Measurements from ENCODE around the gene LTB4R2. TPM values are rescaled to one million over a fixed set of nuclear protein-coding genes. Genes with fewer than 3 reads are reported as not detected.

The LTB4R2 gene
- total RNA-seq, 2 donors from 2014 or later, result 21.5 to 23.4 TPM

GRCh38 chr14:24311837-24312615 is 2.1 kb downstream of the LTB4R2 start:
- DNase-seq (no peak), ATAC-seq (replicated peaks in 1 of 2) (no peak)
- Mint-ChIP-seq H3K36me3 (ENCODE audit: insufficient read depth in 2 of 2) (peaks cover 2 to 13% of the 10 kb centered on the region in 2 donors), H3K27me3 (ENCODE audit: low read depth) (no peaks in the 10 kb centered on the region), H3K4me1 (ENCODE audit: low read depth) (peaks cover 76% of the 10 kb centered on the region), H3K9me3 (no peaks in the 10 kb centered on the region), H3K4me3 (peak overlapping the region; percentile 85 to 86), H3K27ac (peak overlapping the region; percentile 64)

GRCh38 chr14:24312736-24313507 is 3.0 kb downstream of the LTB4R2 start:
- Mint-ChIP-seq H3K9me3 (no peaks in the 10 kb centered on the region), H3K27ac (peak overlapping the region; percentile 64), H3K4me1 (ENCODE audit: low read depth) (peaks cover 76% of the 10 kb centered on the region), H3K36me3 (ENCODE audit: insufficient read depth in 2 of 2) (peaks cover 2 to 13% of the 10 kb centered on the region in 2 donors), H3K27me3 (ENCODE audit: low read depth) (no peaks in the 10 kb centered on the region), H3K4me3 (peak overlapping the region; percentile 85 to 86)
- DNase-seq (no peak), ATAC-seq (replicated peaks in 1 of 2) (no peak)

- Mint-ChIP-seq H3K9me3 (no peaks in the 10 kb centered on the region), H3K27me3 (ENCODE audit: low read depth) (no peaks in the 10 kb centered on the region), H3K4me3 (peak overlapping the region; percentile 17 to 86), H3K27ac (peak overlapping the region; percentile 22), H3K36me3 (ENCODE audit: insufficient read depth in 2 of 2) (peaks cover 0 to 10% of the 10 kb centered on the region in 2 donors), H3K4me1 (ENCODE audit: low read depth) (peaks cover 71% of the 10 kb centered on the region)
- DNase-seq (no peak), ATAC-seq (replicated peaks in 1 of 2) (no peak)
Measured at GRCh38 chr14:24313913-24314312, 4.0 kb downstream of the LTB4R2 start.

GRCh38 chr14:24314377-24315193 is 4.6 kb downstream of the LTB4R2 start:
- H3K36me3 Mint-ChIP-seq (ENCODE audit: insufficient read depth in 2 of 2), result peaks cover 0 to 4% of the 10 kb centered on the region in 2 donors
- H3K27me3 Mint-ChIP-seq (ENCODE audit: low read depth), result peaks cover 6% of the 10 kb centered on the region
- H3K4me3 Mint-ChIP-seq, result peak overlapping the region in 1 of 2 donors; percentile 42
- no peak overlapping the region for H3K27ac Mint-ChIP-seq
- DNase-seq (no peak), ATAC-seq (replicated peaks in 1 of 2) (no peak)
- no peaks in the 10 kb centered on the region for H3K9me3 Mint-ChIP-seq
- H3K4me1 Mint-ChIP-seq (ENCODE audit: low read depth), result peaks cover 65% of the 10 kb centered on the region

DNA sequence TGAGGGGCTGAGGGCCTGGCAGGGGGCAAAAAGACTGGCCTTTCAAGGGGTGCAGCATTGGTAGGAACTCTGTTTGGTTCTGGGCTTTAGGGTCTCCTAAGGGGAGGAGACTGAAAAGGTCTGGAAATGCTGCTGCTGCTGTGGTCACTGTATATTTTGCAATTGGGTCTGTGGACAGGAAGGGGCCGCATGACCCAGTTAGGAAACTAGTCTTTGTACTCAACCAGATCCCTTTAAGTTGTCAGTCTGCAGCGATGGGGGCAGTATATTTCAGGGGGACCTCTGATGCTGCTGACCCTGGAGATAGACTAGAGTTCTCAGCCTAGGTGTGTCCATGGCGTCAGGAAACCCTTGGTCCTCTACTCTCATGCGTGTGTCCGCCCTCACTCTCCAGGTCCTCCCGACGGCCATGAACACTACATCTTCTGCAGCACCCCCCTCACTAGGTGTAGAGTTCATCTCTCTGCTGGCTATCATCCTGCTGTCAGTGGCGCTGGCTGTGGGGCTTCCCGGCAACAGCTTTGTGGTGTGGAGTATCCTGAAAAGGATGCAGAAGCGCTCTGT is 5.4 kb downstream of the LTB4R2 start:
- peaks cover 57% of the 10 kb centered on the region for H3K4me1 Mint-ChIP-seq (ENCODE audit: low read depth)
- peaks cover 0 to 4% of the 10 kb centered on the region in 2 donors for H3K36me3 Mint-ChIP-seq (ENCODE audit: insufficient read depth in 2 of 2)
- no peak overlapping the region for H3K4me3 Mint-ChIP-seq
- DNase-seq, result no peak
- peaks cover 6% of the 10 kb centered on the region for H3K27me3 Mint-ChIP-seq (ENCODE audit: low read depth)
- no peaks in the 10 kb centered on the region for H3K9me3 Mint-ChIP-seq
- H3K27ac Mint-ChIP-seq, result no peak overlapping the region
- ATAC-seq (replicated peaks in 1 of 2), result no peak

DNA sequence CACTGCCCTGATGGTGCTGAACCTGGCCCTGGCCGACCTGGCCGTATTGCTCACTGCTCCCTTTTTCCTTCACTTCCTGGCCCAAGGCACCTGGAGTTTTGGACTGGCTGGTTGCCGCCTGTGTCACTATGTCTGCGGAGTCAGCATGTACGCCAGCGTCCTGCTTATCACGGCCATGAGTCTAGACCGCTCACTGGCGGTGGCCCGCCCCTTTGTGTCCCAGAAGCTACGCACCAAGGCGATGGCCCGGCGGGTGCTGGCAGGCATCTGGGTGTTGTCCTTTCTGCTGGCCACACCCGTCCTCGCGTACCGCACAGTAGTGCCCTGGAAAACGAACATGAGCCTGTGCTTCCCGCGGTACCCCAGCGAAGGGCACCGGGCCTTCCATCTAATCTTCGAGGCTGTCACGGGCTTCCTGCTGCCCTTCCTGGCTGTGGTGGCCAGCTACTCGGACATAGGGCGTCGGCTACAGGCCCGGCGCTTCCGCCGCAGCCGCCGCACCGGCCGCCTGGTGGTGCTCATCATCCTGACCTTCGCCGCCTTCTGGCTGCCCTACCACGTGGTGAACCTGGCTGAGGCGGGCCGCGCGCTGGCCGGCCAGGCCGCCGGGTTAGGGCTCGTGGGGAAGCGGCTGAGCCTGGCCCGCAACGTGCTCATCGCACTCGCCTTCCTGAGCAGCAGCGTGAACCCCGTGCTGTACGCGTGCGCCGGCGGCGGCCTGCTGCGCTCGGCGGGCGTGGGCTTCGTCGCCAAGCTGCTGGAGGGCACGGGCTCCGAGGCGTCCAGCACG is 6.1 kb downstream of the LTB4R2 start:
- no peak overlapping the region for H3K4me3 Mint-ChIP-seq
- no peak for DNase-seq
- peaks cover 6% of the 10 kb centered on the region for H3K27me3 Mint-ChIP-seq (ENCODE audit: low read depth)
- no peak for ATAC-seq (replicated peaks in 1 of 2)
- H3K27ac Mint-ChIP-seq, result no peak overlapping the region
- H3K36me3 Mint-ChIP-seq (ENCODE audit: insufficient read depth in 2 of 2), result peaks cover 0 to 4% of the 10 kb centered on the region in 2 donors
- no peaks in the 10 kb centered on the region for H3K9me3 Mint-ChIP-seq
- H3K4me1 Mint-ChIP-seq (ENCODE audit: low read depth), result peaks cover 56% of the 10 kb centered on the region

- DNase-seq, result no peak
- no peak for ATAC-seq (replicated peaks in 1 of 2)
- Mint-ChIP-seq H3K4me3 (no peak overlapping the region), H3K27me3 (ENCODE audit: low read depth) (peaks cover 6% of the 10 kb centered on the region), H3K4me1 (ENCODE audit: low read depth) (peaks cover 53% of the 10 kb centered on the region), H3K9me3 (no peaks in the 10 kb centered on the region), H3K27ac (no peak overlapping the region), H3K36me3 (ENCODE audit: insufficient read depth in 2 of 2) (peaks cover 0 to 4% of the 10 kb centered on the region in 2 donors)
Measured at GRCh38 chr14:24316597-24316950, 6.6 kb downstream of the LTB4R2 start.

DNA sequence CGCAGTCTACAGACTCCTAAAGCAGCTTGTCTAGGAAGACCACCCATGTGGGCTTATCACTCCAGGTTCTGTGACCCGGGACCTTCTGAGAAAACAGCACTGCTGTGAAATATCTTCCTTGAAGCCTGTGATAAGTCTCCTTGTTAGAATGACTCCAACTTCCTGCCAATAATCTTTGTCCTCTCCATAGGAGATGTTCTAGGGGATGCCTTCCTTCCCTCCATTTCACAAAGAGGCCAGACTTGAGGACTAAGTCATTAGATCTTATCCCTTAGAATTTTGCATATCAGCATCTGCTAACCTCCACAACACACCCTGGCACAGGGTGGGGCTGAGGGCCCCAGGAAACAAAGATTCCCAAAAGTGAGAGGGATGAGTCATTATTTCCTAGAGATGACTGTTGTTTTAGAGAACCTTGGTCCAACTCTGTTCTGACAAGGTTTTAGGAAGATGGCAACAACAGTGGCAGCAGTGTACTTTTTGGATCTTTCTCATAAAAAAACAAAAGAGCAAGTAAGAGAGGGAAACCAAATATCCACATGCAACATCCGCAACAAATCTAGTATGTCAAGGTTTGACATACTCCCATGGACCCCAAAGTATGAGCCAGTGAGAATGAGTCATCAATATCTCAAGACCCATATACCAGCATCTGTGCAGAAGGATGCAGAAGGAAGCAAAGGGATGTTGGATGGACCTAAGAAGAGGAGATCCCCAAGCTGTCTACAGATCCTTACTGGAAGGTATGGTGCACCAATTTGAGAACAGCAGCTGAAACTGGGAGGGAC is 7.4 kb downstream of the LTB4R2 start:
- Mint-ChIP-seq H3K4me1 (ENCODE audit: low read depth) (peaks cover 45% of the 10 kb centered on the region), H3K9me3 (no peaks in the 10 kb centered on the region), H3K27ac (peak overlapping the region; percentile 16), H3K27me3 (ENCODE audit: low read depth) (peaks cover 6% of the 10 kb centered on the region), H3K4me3 (peak overlapping the region in 1 of 2 donors; percentile 40), H3K36me3 (ENCODE audit: insufficient read depth in 2 of 2) (peaks cover 0 to 4% of the 10 kb centered on the region in 2 donors)
- DNase-seq, result no peak
- ATAC-seq (replicated peaks in 1 of 2), result peak in 1 of 2 donors; percentile 50

DNA sequence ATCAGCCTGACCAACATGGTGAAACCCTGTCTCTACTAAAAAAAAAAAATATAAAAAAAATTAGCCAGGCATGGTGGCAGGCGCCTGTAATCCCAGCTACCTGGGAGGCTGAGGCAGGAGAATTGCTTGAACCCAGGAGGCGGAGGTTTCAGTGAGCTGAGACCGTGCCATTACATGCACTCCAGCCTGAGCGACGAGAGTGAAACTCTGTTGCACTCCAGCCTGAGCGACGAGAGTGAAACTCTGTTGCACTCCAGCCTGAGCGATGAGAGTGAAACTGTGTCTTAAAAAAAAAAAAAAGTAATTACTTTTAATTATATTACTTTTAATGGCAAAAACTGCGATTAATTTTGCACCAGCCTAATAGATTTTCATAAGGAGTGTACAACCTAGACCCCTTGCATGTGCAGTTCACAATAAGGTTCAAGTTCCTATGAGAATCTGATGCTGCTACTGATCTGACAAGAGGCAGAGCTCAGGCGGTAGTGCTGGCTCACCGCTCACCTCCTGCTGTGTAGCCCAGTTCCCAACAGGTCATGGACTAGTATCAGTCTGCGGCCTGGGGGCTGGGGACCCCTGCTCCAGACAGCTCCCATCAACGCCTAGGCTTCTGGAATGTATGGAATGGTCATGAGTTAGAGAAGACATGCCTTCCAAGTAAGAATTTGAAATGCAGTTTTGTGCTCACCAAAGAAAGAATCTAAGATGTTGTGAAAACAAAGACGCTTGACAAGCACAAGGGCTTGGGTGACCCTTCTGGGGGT is 11.5 kb downstream of the LTB4R2 start:
- DNase-seq (no peak), ATAC-seq (replicated peaks in 1 of 2) (no peak)
- Mint-ChIP-seq H3K4me3 (no peak overlapping the region), H3K4me1 (ENCODE audit: low read depth) (peaks cover 15% of the 10 kb centered on the region), H3K27ac (no peak overlapping the region), H3K9me3 (no peaks in the 10 kb centered on the region), H3K36me3 (ENCODE audit: insufficient read depth in 2 of 2) (no peaks in the 10 kb centered on the region), H3K27me3 (ENCODE audit: low read depth) (peaks cover 6% of the 10 kb centered on the region)

DNA sequence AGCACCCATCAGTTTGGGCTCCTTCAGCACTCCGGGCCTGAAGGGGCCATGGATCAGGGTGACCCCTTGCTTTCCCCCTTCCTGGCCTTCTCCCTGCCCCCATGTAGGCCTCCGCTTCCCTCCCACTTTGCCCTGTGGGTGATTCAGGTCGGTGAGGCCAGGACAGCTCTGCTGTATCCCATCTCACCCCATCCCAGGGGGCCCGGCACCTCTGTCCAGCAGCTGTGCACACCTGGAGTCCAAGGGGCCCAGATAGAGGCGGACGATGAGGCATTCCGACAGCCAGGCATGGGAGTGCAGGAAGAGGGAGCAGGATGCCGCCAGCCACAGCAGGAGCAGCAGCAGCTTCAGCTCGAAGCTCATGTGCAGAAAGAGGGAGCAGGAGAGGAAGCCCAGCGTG is 12.7 kb downstream of the LTB4R2 start:
- no peak for ATAC-seq (replicated peaks in 1 of 2)
- Mint-ChIP-seq H3K27me3 (ENCODE audit: low read depth) (peaks cover 6% of the 10 kb centered on the region), H3K27ac (no peak overlapping the region), H3K4me3 (no peak overlapping the region), H3K9me3 (no peaks in the 10 kb centered on the region), H3K36me3 (ENCODE audit: insufficient read depth in 2 of 2) (no peaks in the 10 kb centered on the region), H3K4me1 (ENCODE audit: low read depth) (peaks cover 9% of the 10 kb centered on the region)
- DNase-seq, result no peak

DNA sequence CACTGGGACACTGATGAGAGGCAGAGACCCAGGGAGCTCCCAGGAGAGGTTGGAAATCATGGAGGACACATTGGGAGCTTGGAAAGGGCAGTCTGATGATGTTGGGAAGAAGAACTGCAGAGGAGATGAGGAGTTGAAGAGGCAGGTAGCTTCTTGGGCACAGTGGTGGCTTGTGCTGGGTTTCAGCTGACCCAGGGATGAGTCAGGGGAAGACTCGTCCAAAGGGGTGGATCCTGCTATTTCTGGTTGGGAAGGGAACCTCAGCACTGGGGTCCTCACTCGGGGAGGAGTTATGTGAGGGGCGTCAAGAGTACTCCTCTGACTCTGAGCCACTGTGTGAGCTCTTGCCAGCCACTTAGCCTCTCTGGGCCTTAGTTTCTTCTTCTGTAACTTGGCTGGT is 13.4 kb downstream of the LTB4R2 start:
- Mint-ChIP-seq H3K4me1 (ENCODE audit: low read depth) (peaks cover 6% of the 10 kb centered on the region), H3K9me3 (no peaks in the 10 kb centered on the region), H3K4me3 (no peak overlapping the region), H3K36me3 (ENCODE audit: insufficient read depth in 2 of 2) (no peaks in the 10 kb centered on the region), H3K27me3 (ENCODE audit: low read depth) (peaks cover 6% of the 10 kb centered on the region), H3K27ac (no peak overlapping the region)
- no peak for DNase-seq
- ATAC-seq (replicated peaks in 1 of 2), result no peak
